ENCODE data around the gene DYRK1B.

The DYRK1B gene

GRCh38 chr19:39813264-39813993 is 20.5 kb downstream of the DYRK1B start (continued):
- TF ChIP-seq, protein P1, sequence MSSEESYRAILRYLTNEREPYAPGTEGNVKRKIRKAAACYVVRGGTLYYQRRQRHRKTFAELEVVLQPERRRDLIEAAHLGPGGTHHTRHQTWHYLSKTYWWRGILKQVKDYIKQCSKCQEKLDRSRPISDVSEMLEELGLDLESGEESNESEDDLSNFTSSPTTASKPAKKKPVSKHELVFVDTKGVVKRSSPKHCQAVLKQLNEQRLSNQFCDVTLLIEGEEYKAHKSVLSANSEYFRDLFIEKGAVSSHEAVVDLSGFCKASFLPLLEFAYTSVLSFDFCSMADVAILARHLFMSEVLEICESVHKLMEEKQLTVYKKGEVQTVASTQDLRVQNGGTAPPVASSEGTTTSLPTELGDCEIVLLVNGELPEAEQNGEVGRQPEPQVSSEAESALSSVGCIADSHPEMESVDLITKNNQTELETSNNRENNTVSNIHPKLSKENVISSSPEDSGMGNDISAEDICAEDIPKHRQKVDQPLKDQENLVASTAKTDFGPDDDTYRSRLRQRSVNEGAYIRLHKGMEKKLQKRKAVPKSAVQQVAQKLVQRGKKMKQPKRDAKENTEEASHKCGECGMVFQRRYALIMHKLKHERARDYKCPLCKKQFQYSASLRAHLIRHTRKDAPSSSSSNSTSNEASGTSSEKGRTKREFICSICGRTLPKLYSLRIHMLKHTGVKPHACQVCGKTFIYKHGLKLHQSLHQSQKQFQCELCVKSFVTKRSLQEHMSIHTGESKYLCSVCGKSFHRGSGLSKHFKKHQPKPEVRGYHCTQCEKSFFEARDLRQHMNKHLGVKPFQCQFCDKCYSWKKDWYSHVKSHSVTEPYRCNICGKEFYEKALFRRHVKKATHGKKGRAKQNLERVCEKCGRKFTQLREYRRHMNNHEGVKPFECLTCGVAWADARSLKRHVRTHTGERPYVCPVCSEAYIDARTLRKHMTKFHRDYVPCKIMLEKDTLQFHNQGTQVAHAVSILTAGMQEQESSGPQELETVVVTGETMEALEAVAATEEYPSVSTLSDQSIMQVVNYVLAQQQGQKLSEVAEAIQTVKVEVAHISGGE (tag by site-specific recombination; conservative IDR thresholded peaks at IDR 0.05; ENCODE audit: low read depth): no peak
- no peak for TF ChIP-seq ZNF76 (tag by site-specific recombination; IDR thresholded peaks at IDR 0.05; ENCODE audit: borderline replicate concordance, low read depth)
- TF ChIP-seq ZNF571 (tag by site-specific recombination; IDR thresholded peaks at IDR 0.05): no peak
- TF ChIP-seq, protein P2, sequence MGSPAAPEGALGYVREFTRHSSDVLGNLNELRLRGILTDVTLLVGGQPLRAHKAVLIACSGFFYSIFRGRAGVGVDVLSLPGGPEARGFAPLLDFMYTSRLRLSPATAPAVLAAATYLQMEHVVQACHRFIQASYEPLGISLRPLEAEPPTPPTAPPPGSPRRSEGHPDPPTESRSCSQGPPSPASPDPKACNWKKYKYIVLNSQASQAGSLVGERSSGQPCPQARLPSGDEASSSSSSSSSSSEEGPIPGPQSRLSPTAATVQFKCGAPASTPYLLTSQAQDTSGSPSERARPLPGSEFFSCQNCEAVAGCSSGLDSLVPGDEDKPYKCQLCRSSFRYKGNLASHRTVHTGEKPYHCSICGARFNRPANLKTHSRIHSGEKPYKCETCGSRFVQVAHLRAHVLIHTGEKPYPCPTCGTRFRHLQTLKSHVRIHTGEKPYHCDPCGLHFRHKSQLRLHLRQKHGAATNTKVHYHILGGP (tag by site-specific recombination; IDR thresholded peaks at IDR 0.05): no peak
- peak; percentile 37; the same call in 1 of the 2 replicates for TF ChIP-seq GLIS1 (tag by site-specific recombination; IDR thresholded peaks at IDR 0.05)
- TF ChIP-seq, protein P3, sequence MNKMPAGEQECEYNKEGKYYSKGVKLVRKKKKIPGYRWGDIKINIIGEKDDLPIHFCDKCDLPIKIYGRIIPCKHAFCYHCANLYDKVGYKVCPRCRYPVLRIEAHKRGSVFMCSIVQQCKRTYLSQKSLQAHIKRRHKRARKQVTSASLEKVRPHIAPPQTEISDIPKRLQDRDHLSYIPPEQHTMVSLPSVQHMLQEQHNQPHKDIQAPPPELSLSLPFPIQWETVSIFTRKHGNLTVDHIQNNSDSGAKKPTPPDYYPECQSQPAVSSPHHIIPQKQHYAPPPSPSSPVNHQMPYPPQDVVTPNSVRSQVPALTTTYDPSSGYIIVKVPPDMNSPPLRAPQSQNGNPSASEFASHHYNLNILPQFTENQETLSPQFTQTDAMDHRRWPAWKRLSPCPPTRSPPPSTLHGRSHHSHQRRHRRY (tag by site-specific recombination; IDR thresholded peaks at IDR 0.05): no peak
- no peak for TF ChIP-seq ZNF174 (tag by site-specific recombination; IDR thresholded peaks at IDR 0.05)
- TF ChIP-seq YY2 (tag by site-specific recombination; IDR thresholded peaks at IDR 0.05): no peak
- TF ChIP-seq KLF8 (tag by site-specific recombination; IDR thresholded peaks at IDR 0.05): no peak; the same call in 1 of the 2 replicates
- TF ChIP-seq, protein P4, sequence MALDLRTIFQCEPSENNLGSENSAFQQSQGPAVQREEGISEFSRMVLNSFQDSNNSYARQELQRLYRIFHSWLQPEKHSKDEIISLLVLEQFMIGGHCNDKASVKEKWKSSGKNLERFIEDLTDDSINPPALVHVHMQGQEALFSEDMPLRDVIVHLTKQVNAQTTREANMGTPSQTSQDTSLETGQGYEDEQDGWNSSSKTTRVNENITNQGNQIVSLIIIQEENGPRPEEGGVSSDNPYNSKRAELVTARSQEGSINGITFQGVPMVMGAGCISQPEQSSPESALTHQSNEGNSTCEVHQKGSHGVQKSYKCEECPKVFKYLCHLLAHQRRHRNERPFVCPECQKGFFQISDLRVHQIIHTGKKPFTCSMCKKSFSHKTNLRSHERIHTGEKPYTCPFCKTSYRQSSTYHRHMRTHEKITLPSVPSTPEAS (tag by site-specific recombination; IDR thresholded peaks at IDR 0.05): no peak
- TF ChIP-seq KLF7 (tag by site-specific recombination; IDR thresholded peaks at IDR 0.05; ENCODE audit: borderline replicate concordance): no peak
- no peak for TF ChIP-seq ZNF140 (tag by site-specific recombination; IDR thresholded peaks at IDR 0.05)
- peak; percentile 97 for TF ChIP-seq PRDM1 (tag by site-specific recombination; IDR thresholded peaks at IDR 0.05)
- TF ChIP-seq TRIM28 (IDR thresholded peaks at IDR 0.05; ENCODE audit: borderline replicate concordance, low read length): peak; percentile 57; the same call in 1 of the 2 replicates
- TF ChIP-seq ZNF785 (tag by site-specific recombination; IDR thresholded peaks at IDR 0.05): no peak
- peak; percentile 93 for TF ChIP-seq PRDM4 (tag by site-specific recombination; IDR thresholded peaks at IDR 0.05)
- TF ChIP-seq SP3 (tag by site-specific recombination; IDR thresholded peaks at IDR 0.05): no peak
- no peak for TF ChIP-seq ZNF138 (tag by site-specific recombination; IDR thresholded peaks at IDR 0.05; ENCODE audit: borderline replicate concordance)
- TF ChIP-seq ZNF292 (tag by site-specific recombination; IDR thresholded peaks at IDR 0.05; ENCODE audit: borderline replicate concordance, low read depth): no peak
- TF ChIP-seq ZNF777 (tag by site-specific recombination; IDR thresholded peaks at IDR 0.05; ENCODE audit: borderline replicate concordance): no peak
- no peak for TF ChIP-seq ZNF701 (tag by site-specific recombination; IDR thresholded peaks at IDR 0.05)
- no peak for TF ChIP-seq ZNF514 (tag by site-specific recombination; IDR thresholded peaks at IDR 0.05)
- peak; percentile 87 for TF ChIP-seq MZF1 (tag by site-specific recombination; IDR thresholded peaks at IDR 0.05; ENCODE audit: borderline replicate concordance)
- 0 out of 2 replicates have a peak, but pooled peaks have one; percentile 13 for TF ChIP-seq ZNF24 (tag by site-specific recombination; IDR thresholded peaks at IDR 0.05)
- TF ChIP-seq ZNF114 (tag by site-specific recombination; IDR thresholded peaks at IDR 0.05): no peak
- no peak for TF ChIP-seq ZNF19 (tag by site-specific recombination; IDR thresholded peaks at IDR 0.05; ENCODE audit: low read depth)
- TF ChIP-seq AEBP2 (tag by site-specific recombination; IDR thresholded peaks at IDR 0.05; ENCODE audit: borderline replicate concordance): no peak
- no peak for TF ChIP-seq ZNF416 (tag by site-specific recombination; IDR thresholded peaks at IDR 0.05)
